ENCODE data around the gene BLCAP. TPM values are rescaled to one million over a fixed set of nuclear protein-coding genes. Genes with fewer than 3 reads are reported as not detected.
A peak's percentile ranks its signal among the peaks of the same experiment; 100 is the strongest.
"Not testable (repeated sequence)": the region's sequence is repeated elsewhere in the genome, so short reads cannot be mapped to it uniquely, and the experiment has no call there.

Gene BLCAP
- polyA plus RNA-seq, 6 donors from 2014 or later = 202 to 268 (median 213) TPM

GRCh38 chr20:37474386-37474785, 53.3 kb downstream of the BLCAP start:
- DNase-seq (no peak), ATAC-seq (ENCODE audit: low read depth in 2 of 2) (no peak)
- Mint-ChIP-seq H3K4me3 (peak overlapping the region in 1 of 8 donors; percentile 35), H3K27ac (no peak overlapping the region), H3K4me1 (peaks cover 0 to 6% (median 3%) of the 10 kb centered on the region in 3 donors), H3K27me3 (peaks cover 9 to 43% (median 39%) of the 10 kb centered on the region in 3 donors), H3K9me3 (peaks cover 0 to 9% (median 2%) of the 10 kb centered on the region in 7 donors), H3K36me3 (peaks cover 0 to 7% of the 10 kb centered on the region in 2 donors)

GRCh38 chr20:37473249-37474000, 54.3 kb downstream of the BLCAP start:
- ATAC-seq (ENCODE audit: low read depth in 2 of 2) (no peak), DNase-seq (no peak)
- peaks cover 6 to 8% (median 6%) of the 10 kb centered on the region in 3 donors for H3K4me1 Mint-ChIP-seq
- H3K36me3 Mint-ChIP-seq = peaks cover 0 to 7% of the 10 kb centered on the region in 2 donors
- H3K4me3 Mint-ChIP-seq = no peak overlapping the region
- H3K9me3 Mint-ChIP-seq = peaks cover 0 to 9% (median 2%) of the 10 kb centered on the region in 7 donors
- peaks cover 9 to 42% (median 37%) of the 10 kb centered on the region in 3 donors for H3K27me3 Mint-ChIP-seq
- H3K27ac Mint-ChIP-seq = no peak overlapping the region

GRCh38 chr20:37472435-37472834, 55.2 kb downstream of the BLCAP start:
- not testable (repeated sequence) for DNase-seq; H3K4me1 Mint-ChIP-seq; H3K27ac Mint-ChIP-seq; H3K36me3 Mint-ChIP-seq; H3K9me3 Mint-ChIP-seq; H3K4me3 Mint-ChIP-seq; ATAC-seq (ENCODE audit: low read depth in 2 of 2)
- peaks cover 9 to 33% (median 28%) of the 10 kb centered on the region in 3 donors for H3K27me3 Mint-ChIP-seq

- Mint-ChIP-seq H3K4me1 (peaks cover 6 to 8% (median 6%) of the 10 kb centered on the region in 3 donors), H3K27ac (no peak overlapping the region), H3K4me3 (no peak overlapping the region), H3K36me3 (peaks cover 0 to 7% of the 10 kb centered on the region in 2 donors), H3K27me3 (peaks cover 8 to 40% (median 33%) of the 10 kb centered on the region in 3 donors), H3K9me3 (peaks cover 0 to 9% (median 2%) of the 10 kb centered on the region in 7 donors)
- DNase-seq (no peak), ATAC-seq (ENCODE audit: low read depth in 2 of 2) (no peak)
These were observed 55.9 kb downstream of the BLCAP start for GRCh38 chr20:37471741-37472235.

GRCh38 chr20:37470190-37470589, 57.5 kb downstream of the BLCAP start:
- peaks cover 1 to 44% (median 37%) of the 10 kb centered on the region in 3 donors for H3K27me3 Mint-ChIP-seq
- not testable (repeated sequence) for H3K27ac Mint-ChIP-seq; ATAC-seq (ENCODE audit: low read depth in 2 of 2); DNase-seq; H3K9me3 Mint-ChIP-seq; H3K4me3 Mint-ChIP-seq; H3K36me3 Mint-ChIP-seq
- peaks cover 6 to 12% (median 6%) of the 10 kb centered on the region in 3 donors for H3K4me1 Mint-ChIP-seq

GRCh38 chr20:37469531-37469930, 58.1 kb downstream of the BLCAP start:
- ATAC-seq (ENCODE audit: low read depth in 2 of 2) (no peak), DNase-seq (no peak)
- peaks cover 0 to 45% (median 37%) of the 10 kb centered on the region in 3 donors for H3K27me3 Mint-ChIP-seq
- peak overlapping the region in 1 of 6 donors; percentile 2 for H3K27ac Mint-ChIP-seq
- H3K4me3 Mint-ChIP-seq = no peak overlapping the region
- peaks cover 0 to 2% (median 0%) of the 10 kb centered on the region in 7 donors for H3K9me3 Mint-ChIP-seq
- no peaks in the 10 kb centered on the region for H3K36me3 Mint-ChIP-seq
- H3K4me1 Mint-ChIP-seq = peaks cover 3 to 16% (median 6%) of the 10 kb centered on the region in 3 donors

- Mint-ChIP-seq H3K36me3 (no peaks in the 10 kb centered on the region), H3K9me3 (peaks cover 0 to 2% (median 0%) of the 10 kb centered on the region in 7 donors), H3K4me3 (no peak overlapping the region), H3K27ac (peak overlapping the region in 2 of 6 donors; percentile 2 to 48), H3K4me1 (peaks cover 0 to 20% (median 6%) of the 10 kb centered on the region in 3 donors), H3K27me3 (peaks cover 0 to 47% (median 37%) of the 10 kb centered on the region in 3 donors)
- no peak for ATAC-seq (ENCODE audit: low read depth in 2 of 2)
- DNase-seq = no peak
These were observed 58.8 kb downstream of the BLCAP start for GRCh38 chr20:37468886-37469285.

Other genes with a start within 250 kb of the BLCAP start
- gene MANBAL, start 238.2 kb downstream of the BLCAP start, polyA plus RNA-seq (ENCODE audit: low read depth in 6 of 6) = 10 to 100 TPM; 19.4 to 39.0 (median 25.7) TPM
- 1 to 10 TPM in 5 of 6 donors, not detected in 1; 1.2 to 2.3 (median 1.7) TPM for gene SRC, start 181.7 kb downstream of the BLCAP start, polyA plus RNA-seq (ENCODE audit: low read depth in 6 of 6)
- gene NNAT, start 6.6 kb downstream of the BLCAP start, polyA plus RNA-seq (ENCODE audit: low read depth in 6 of 6) = under 1 TPM in 1 of 6 donors, not detected in 5; 0.39 TPM
- gene CTNNBL1, start 166.2 kb upstream of the BLCAP start, polyA plus RNA-seq (ENCODE audit: low read depth in 6 of 6) = 100 to 1,000 TPM; 102 to 200 (median 125) TPM